ENCODE results near the gene EFCAB7. TPM values are rescaled to one million over a fixed set of nuclear protein-coding genes. Genes with fewer than 3 reads are reported as not detected.

EFCAB7 gene
- total RNA-seq, 5 donors from 2014 or later (not counting 1 experiment from before 2014, with no cell fraction given): 6.5 to 8.1 (median 7.4) TPM

DNA sequence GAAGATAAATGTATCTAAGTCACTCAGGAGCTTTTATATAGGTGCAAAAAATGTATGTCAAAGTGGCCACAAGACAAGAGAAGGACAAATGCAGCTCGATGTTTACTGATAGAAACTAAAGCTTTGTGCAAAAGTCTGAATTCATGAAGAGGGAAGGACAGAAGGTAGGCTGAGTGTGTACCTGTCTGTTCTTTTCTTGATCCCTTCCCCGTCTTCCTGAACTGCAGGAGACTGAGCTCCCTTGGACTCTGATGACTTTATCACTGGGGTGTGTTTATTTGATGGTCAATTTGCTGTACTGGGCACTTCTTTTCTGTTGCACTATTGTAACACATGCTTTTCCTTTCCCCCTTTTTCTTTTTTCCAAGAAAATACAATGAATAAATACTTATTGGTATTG, 25.7 kb upstream of the EFCAB7 start:
- no peak for ATAC-seq (replicated peaks in 1 of 4)
- Mint-ChIP-seq H3K36me3 (peaks cover 38% of the 10 kb centered on the region), H3K4me1 (peaks cover 0 to 3% (median 0%) of the 10 kb centered on the region in 3 donors), H3K4me3 (no peak overlapping the region), H3K27me3 (no peaks in the 10 kb centered on the region), H3K27ac (no peak overlapping the region), H3K9me3 (no peaks in the 10 kb centered on the region)
- no peak overlapping the region for H3K4me3 ChIP-seq (ENCODE audit: control insufficient read depth in 1 of 2, extremely low read depth in 1 of 2, low read length in 1 of 2)
- ChIA-PET POLR2A (interaction anchor here in 1 of 2 donors (0.5 kb wide), 1 partner anchor 26 kb away, joined by 6 read pairs; no protein-coding TSS in a partner anchor), CTCF (no interaction called here)
- no peaks in the 10 kb centered on the region for H3K36me3 ChIP-seq (ENCODE audit: control insufficient read depth in 2 of 2, extremely low read depth in 1 of 2, insufficient read depth in 1 of 2, low read length in 1 of 2)
- H3K27me3 ChIP-seq (replicated peaks in 1 of 2; ENCODE audit: control insufficient read depth in 2 of 2, extremely low read depth in 1 of 2, insufficient read depth in 2 of 2, low read length in 1 of 2): no peaks in the 10 kb centered on the region
- H3K27ac ChIP-seq (ENCODE audit: low read length): no peak overlapping the region
- 100% methylated on average over 1 of the region's 2 CpGs for WGBS (ENCODE audit: insufficient coverage)
- no peak for DNase-seq
- no peaks in the 10 kb centered on the region for H3K9me3 ChIP-seq
- no peaks in the 10 kb centered on the region for H3K4me1 ChIP-seq (ENCODE audit: control insufficient read depth in 1 of 2, extremely low read depth in 1 of 2, insufficient read depth in 2 of 2, low read length in 2 of 2)

DNA sequence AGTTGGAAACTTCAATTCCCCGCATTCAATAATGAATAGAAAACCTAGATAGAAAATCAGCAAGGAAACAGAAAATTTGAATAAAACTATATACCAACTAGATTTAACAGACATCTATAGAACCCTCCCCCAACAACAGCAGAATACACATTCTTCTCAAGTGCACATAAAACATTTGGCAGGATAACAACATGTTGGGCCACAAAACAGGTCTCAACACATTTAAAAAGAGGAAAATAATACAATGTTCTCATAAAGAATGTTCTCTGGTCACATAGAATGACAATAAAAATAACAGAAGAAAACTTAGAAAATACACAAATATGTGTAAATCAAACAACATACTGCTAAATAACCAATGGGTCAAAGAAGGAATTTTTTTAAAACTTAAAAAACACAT, 25.2 kb upstream of the EFCAB7 start:
- Histone ChIP-seq H3K4me3 (ENCODE audit: control insufficient read depth in 1 of 2, extremely low read depth in 1 of 2, low read length in 1 of 2) (no peak overlapping the region), H3K4me1 (ENCODE audit: control insufficient read depth in 1 of 2, extremely low read depth in 1 of 2, insufficient read depth in 2 of 2, low read length in 2 of 2) (no peaks in the 10 kb centered on the region), H3K9me3 (no peaks in the 10 kb centered on the region), H3K27ac (ENCODE audit: low read length) (no peak overlapping the region), H3K27me3 (replicated peaks in 1 of 2; ENCODE audit: control insufficient read depth in 2 of 2, extremely low read depth in 1 of 2, insufficient read depth in 2 of 2, low read length in 1 of 2) (no peaks in the 10 kb centered on the region), H3K36me3 (ENCODE audit: control insufficient read depth in 2 of 2, extremely low read depth in 1 of 2, insufficient read depth in 1 of 2, low read length in 1 of 2) (no peaks in the 10 kb centered on the region)
- no peak for DNase-seq
- ChIA-PET CTCF (no interaction called here), POLR2A (interaction anchor here in 1 of 2 donors (0.5 kb wide), 1 partner anchor 26 kb away, joined by 6 read pairs; no protein-coding TSS in a partner anchor)
- no peak for ATAC-seq (replicated peaks in 1 of 4)
- H3K9me3 Mint-ChIP-seq: no peaks in the 10 kb centered on the region
- H3K27ac Mint-ChIP-seq: no peak overlapping the region
- H3K4me3 Mint-ChIP-seq: no peak overlapping the region
- H3K27me3 Mint-ChIP-seq: no peaks in the 10 kb centered on the region
- H3K36me3 Mint-ChIP-seq: peaks cover 36% of the 10 kb centered on the region
- WGBS (ENCODE audit: insufficient coverage): no CpG with 5 or more reads among the region's 1 CpG
- peaks cover 0 to 3% (median 0%) of the 10 kb centered on the region in 3 donors for H3K4me1 Mint-ChIP-seq

- Histone ChIP-seq H3K27ac (ENCODE audit: low read length) (no peak overlapping the region), H3K27me3 (replicated peaks in 1 of 2; ENCODE audit: control insufficient read depth in 2 of 2, extremely low read depth in 1 of 2, insufficient read depth in 2 of 2, low read length in 1 of 2) (no peaks in the 10 kb centered on the region), H3K4me1 (ENCODE audit: control insufficient read depth in 1 of 2, extremely low read depth in 1 of 2, insufficient read depth in 2 of 2, low read length in 2 of 2) (no peaks in the 10 kb centered on the region), H3K36me3 (ENCODE audit: control insufficient read depth in 2 of 2, extremely low read depth in 1 of 2, insufficient read depth in 1 of 2, low read length in 1 of 2) (no peaks in the 10 kb centered on the region), H3K9me3 (no peaks in the 10 kb centered on the region), H3K4me3 (ENCODE audit: control insufficient read depth in 1 of 2, extremely low read depth in 1 of 2, low read length in 1 of 2) (no peak overlapping the region)
- WGBS (ENCODE audit: insufficient coverage): 100% methylated on average over 2 of the region's 3 CpGs
- H3K27ac Mint-ChIP-seq: no peak overlapping the region
- no peak for DNase-seq
- no peaks in the 10 kb centered on the region for H3K27me3 Mint-ChIP-seq
- H3K4me1 Mint-ChIP-seq: peaks cover 0 to 3% (median 0%) of the 10 kb centered on the region in 3 donors
- CTCF ChIA-PET: no interaction called here
- ATAC-seq (replicated peaks in 1 of 4): no peak
- POLR2A ChIA-PET: no interaction called here
- H3K9me3 Mint-ChIP-seq: no peaks in the 10 kb centered on the region
- H3K4me3 Mint-ChIP-seq: no peak overlapping the region
- peaks cover 46% of the 10 kb centered on the region for H3K36me3 Mint-ChIP-seq
Measured at GRCh38 chr1:63501256-63501655, 22.1 kb upstream of the EFCAB7 start.

DNA sequence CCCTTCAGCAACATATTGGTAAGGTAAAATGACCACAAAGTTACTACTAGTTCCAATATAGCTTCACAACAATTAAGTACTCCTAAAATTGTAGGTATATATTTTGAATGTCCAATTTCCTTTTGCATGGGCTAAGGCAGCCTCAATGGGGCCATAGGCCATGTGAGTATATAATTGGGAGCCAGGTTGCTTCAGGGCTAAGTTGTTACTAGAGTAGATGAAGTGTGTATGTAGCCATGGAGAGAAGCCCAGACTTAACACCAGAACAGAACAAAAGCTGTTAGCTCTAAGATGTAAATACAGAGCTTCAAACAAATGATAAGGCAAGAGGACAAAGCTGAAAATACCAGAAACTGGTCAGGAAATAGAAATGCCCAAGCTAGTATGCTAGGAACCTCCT, 16.5 kb upstream of the EFCAB7 start:
- CTCF ChIA-PET: no interaction called here
- peaks cover 28% of the 10 kb centered on the region for H3K36me3 Mint-ChIP-seq

DNA sequence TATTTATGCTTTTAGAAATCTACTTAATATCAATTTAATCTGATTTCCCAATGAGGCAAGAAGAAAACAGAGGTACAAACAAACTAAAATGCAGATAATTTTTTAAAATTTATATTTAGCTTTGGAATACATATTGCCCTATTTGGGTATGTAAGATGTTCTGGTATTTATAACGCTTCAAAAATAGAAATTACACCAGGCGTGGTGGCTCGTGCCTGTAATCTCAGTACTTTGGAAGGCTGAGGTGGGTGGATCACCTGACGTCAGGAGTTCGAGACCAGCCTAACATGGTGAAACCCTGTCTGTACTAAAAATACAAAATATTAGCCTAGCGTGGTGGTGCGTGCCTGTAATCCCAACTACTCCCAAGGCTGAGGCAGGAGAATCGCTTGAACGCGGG, 13.6 kb upstream of the EFCAB7 start:
- DNase-seq: no peak
- Histone ChIP-seq H3K4me3 (ENCODE audit: control insufficient read depth in 1 of 2, extremely low read depth in 1 of 2, low read length in 1 of 2) (no peak overlapping the region), H3K27me3 (replicated peaks in 1 of 2; ENCODE audit: control insufficient read depth in 2 of 2, extremely low read depth in 1 of 2, insufficient read depth in 2 of 2, low read length in 1 of 2) (no peaks in the 10 kb centered on the region), H3K4me1 (ENCODE audit: control insufficient read depth in 1 of 2, extremely low read depth in 1 of 2, insufficient read depth in 2 of 2, low read length in 2 of 2) (no peaks in the 10 kb centered on the region), H3K27ac (ENCODE audit: low read length) (no peak overlapping the region), H3K9me3 (no peaks in the 10 kb centered on the region), H3K36me3 (ENCODE audit: control insufficient read depth in 2 of 2, extremely low read depth in 1 of 2, insufficient read depth in 1 of 2, low read length in 1 of 2) (peaks cover 0 to 8% of the 10 kb centered on the region in 2 donors)
- Mint-ChIP-seq H3K4me1 (no peaks in the 10 kb centered on the region), H3K36me3 (peaks cover 23% of the 10 kb centered on the region), H3K9me3 (no peaks in the 10 kb centered on the region), H3K27ac (no peak overlapping the region), H3K4me3 (no peak overlapping the region), H3K27me3 (no peaks in the 10 kb centered on the region)
- no peak for ATAC-seq (replicated peaks in 1 of 4)
- POLR2A ChIA-PET: no interaction called here
- WGBS (ENCODE audit: insufficient coverage): 98% methylated on average over 7 of the region's 10 CpGs
- CTCF ChIA-PET: no interaction called here

More for the DNA sequence above, 16.5 kb upstream of the EFCAB7 start:
- Mint-ChIP-seq H3K27ac (no peak overlapping the region), H3K4me1 (no peaks in the 10 kb centered on the region), H3K4me3 (no peak overlapping the region), H3K9me3 (no peaks in the 10 kb centered on the region), H3K27me3 (no peaks in the 10 kb centered on the region)
- Histone ChIP-seq H3K4me3 (ENCODE audit: control insufficient read depth in 1 of 2, extremely low read depth in 1 of 2, low read length in 1 of 2) (no peak overlapping the region), H3K27ac (ENCODE audit: low read length) (no peak overlapping the region), H3K27me3 (replicated peaks in 1 of 2; ENCODE audit: control insufficient read depth in 2 of 2, extremely low read depth in 1 of 2, insufficient read depth in 2 of 2, low read length in 1 of 2) (no peaks in the 10 kb centered on the region), H3K4me1 (ENCODE audit: control insufficient read depth in 1 of 2, extremely low read depth in 1 of 2, insufficient read depth in 2 of 2, low read length in 2 of 2) (no peaks in the 10 kb centered on the region), H3K36me3 (ENCODE audit: control insufficient read depth in 2 of 2, extremely low read depth in 1 of 2, insufficient read depth in 1 of 2, low read length in 1 of 2) (peaks cover 0 to 8% of the 10 kb centered on the region in 2 donors), H3K9me3 (no peaks in the 10 kb centered on the region)
- DNase-seq (no peak), ATAC-seq (replicated peaks in 1 of 4) (no peak)
- POLR2A ChIA-PET: no interaction called here

GRCh38 chr1:63512584-63512983, 10.7 kb upstream of the EFCAB7 start:
- peaks cover 7% of the 10 kb centered on the region for H3K36me3 Mint-ChIP-seq
- H3K27me3 Mint-ChIP-seq: no peaks in the 10 kb centered on the region
- H3K27ac Mint-ChIP-seq: no peak overlapping the region
- CTCF ChIA-PET: no interaction called here
- no peaks in the 10 kb centered on the region for H3K9me3 Mint-ChIP-seq
- H3K4me1 Mint-ChIP-seq: no peaks in the 10 kb centered on the region
- no peak overlapping the region for H3K4me3 Mint-ChIP-seq
- no peak for ATAC-seq (replicated peaks in 1 of 4)
- DNase-seq: no peak
- no peaks in the 10 kb centered on the region for H3K27me3 ChIP-seq (replicated peaks in 1 of 2; ENCODE audit: control insufficient read depth in 2 of 2, extremely low read depth in 1 of 2, insufficient read depth in 2 of 2, low read length in 1 of 2)
- no peak overlapping the region for H3K27ac ChIP-seq (ENCODE audit: low read length)
- no peaks in the 10 kb centered on the region for H3K9me3 ChIP-seq
- peaks cover 0 to 5% of the 10 kb centered on the region in 2 donors for H3K36me3 ChIP-seq (ENCODE audit: control insufficient read depth in 2 of 2, extremely low read depth in 1 of 2, insufficient read depth in 1 of 2, low read length in 1 of 2)
- POLR2A ChIA-PET: interaction anchor here in 1 of 2 donors (0.6 kb wide), 1 partner anchor 1409 kb away, joined by 3 read pairs; no protein-coding TSS in a partner anchor
- no peaks in the 10 kb centered on the region for H3K4me1 ChIP-seq (ENCODE audit: control insufficient read depth in 1 of 2, extremely low read depth in 1 of 2, insufficient read depth in 2 of 2, low read length in 2 of 2)
- no peak overlapping the region for H3K4me3 ChIP-seq (ENCODE audit: control insufficient read depth in 1 of 2, extremely low read depth in 1 of 2, low read length in 1 of 2)

GRCh38 chr1:63516629-63517028, 6.7 kb upstream of the EFCAB7 start:
- Histone ChIP-seq H3K36me3 (ENCODE audit: control insufficient read depth in 2 of 2, extremely low read depth in 1 of 2, insufficient read depth in 1 of 2, low read length in 1 of 2) (peaks cover 0 to 2% of the 10 kb centered on the region in 2 donors), H3K27ac (ENCODE audit: low read length) (no peak overlapping the region), H3K4me3 (ENCODE audit: control insufficient read depth in 1 of 2, extremely low read depth in 1 of 2, low read length in 1 of 2) (no peak overlapping the region), H3K27me3 (replicated peaks in 1 of 2; ENCODE audit: control insufficient read depth in 2 of 2, extremely low read depth in 1 of 2, insufficient read depth in 2 of 2, low read length in 1 of 2) (no peaks in the 10 kb centered on the region), H3K9me3 (no peaks in the 10 kb centered on the region), H3K4me1 (ENCODE audit: control insufficient read depth in 1 of 2, extremely low read depth in 1 of 2, insufficient read depth in 2 of 2, low read length in 2 of 2) (no peaks in the 10 kb centered on the region)
- peaks cover 2 to 8% (median 7%) of the 10 kb centered on the region in 3 donors for H3K4me1 Mint-ChIP-seq
- CTCF ChIA-PET: interaction anchor here in 1 of 2 donors (1.1 kb wide), 1 partner anchor 20 kb away, joined by 3 read pairs; no protein-coding TSS in a partner anchor
- no peaks in the 10 kb centered on the region for H3K27me3 Mint-ChIP-seq
- no CpG with 5 or more reads among the region's 2 CpGs for WGBS (ENCODE audit: insufficient coverage)
- H3K9me3 Mint-ChIP-seq: no peaks in the 10 kb centered on the region
- H3K36me3 Mint-ChIP-seq: no peaks in the 10 kb centered on the region
- no peak overlapping the region for H3K27ac Mint-ChIP-seq
- POLR2A ChIA-PET: no interaction called here
- DNase-seq (no peak), ATAC-seq (replicated peaks in 1 of 4) (no peak)
- no peak overlapping the region for H3K4me3 Mint-ChIP-seq

Data from T-cell (primary cell).